Measurements from ENCODE around the gene MTRR. TPM values are rescaled to one million over a fixed set of nuclear protein-coding genes. Genes with fewer than 3 reads are reported as not detected.
"Not testable (repeated sequence)": the region's sequence is repeated elsewhere in the genome, so short reads cannot be mapped to it uniquely, and the experiment has no call there.

Gene MTRR
- total RNA-seq, 2 donors from 2014 or later, result 15.8 to 23.9 TPM

- no peaks in the 10 kb centered on the region for H3K4me1 ChIP-seq
- TF ChIP-seq POLR2A (IDR thresholded peaks at IDR 0.05), result no peak
- TF ChIP-seq CTCF (IDR thresholded peaks at IDR 0.05), result no peak
- peaks cover 0 to 2% of the 10 kb centered on the region in 2 donors for H3K36me3 ChIP-seq (replicated peaks in 1 of 2; ENCODE audit: insufficient read depth in 1 of 2, low read depth in 2 of 2)
- ATAC-seq (no peak), DNase-seq (no peak)
- no peak overlapping the region for H3K27ac ChIP-seq
- no peaks in the 10 kb centered on the region for H3K27me3 ChIP-seq
- intact Hi-C loops (cut with DNase I), result no loop called here
- peaks cover 0 to 14% (median 0%) of the 10 kb centered on the region in 3 donors for H3K9me3 ChIP-seq
- H3K4me3 ChIP-seq, result no peak overlapping the region
- 98 to 100% methylated on average over 2 of the region's 2 CpGs for WGBS, 2 donors
Measured at GRCh38 chr5:7910738-7911428, 41.9 kb downstream of the MTRR start.

DNA sequence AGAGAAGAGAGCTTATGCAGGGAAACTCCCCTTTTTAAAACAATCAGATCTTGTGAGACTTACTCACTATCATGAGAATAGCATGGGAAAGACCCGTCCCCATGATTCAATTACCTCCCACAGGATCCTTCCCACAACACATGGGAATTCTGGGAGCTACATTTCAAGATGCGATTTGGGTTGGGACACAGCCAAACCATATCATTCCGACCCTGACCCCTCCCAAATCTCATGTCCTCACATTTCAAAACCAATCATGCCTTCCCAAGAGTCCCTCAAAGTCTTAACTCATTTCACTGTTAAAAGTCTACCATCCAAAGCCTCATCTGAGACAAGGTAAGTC lies 42.5 kb downstream of the MTRR start:
- H3K4me1 ChIP-seq; DNase-seq; H3K27me3 ChIP-seq; H3K27ac ChIP-seq; H3K36me3 ChIP-seq (replicated peaks in 1 of 2; ENCODE audit: insufficient read depth in 1 of 2, low read depth in 2 of 2); ATAC-seq; intact Hi-C loops (cut with DNase I); H3K4me3 ChIP-seq: not testable (repeated sequence)
- peaks cover 0 to 14% (median 0%) of the 10 kb centered on the region in 3 donors for H3K9me3 ChIP-seq
- WGBS, 2 donors, result 92 to 93% methylated on average over 3 of the region's 3 CpGs

- Histone ChIP-seq H3K36me3 (replicated peaks in 1 of 2; ENCODE audit: insufficient read depth in 1 of 2, low read depth in 2 of 2) (no peaks in the 10 kb centered on the region), H3K4me3 (no peak overlapping the region), H3K27me3 (no peaks in the 10 kb centered on the region), H3K9me3 (peaks cover 0 to 4% (median 0%) of the 10 kb centered on the region in 3 donors), H3K27ac (no peak overlapping the region), H3K4me1 (no peaks in the 10 kb centered on the region)
- 63 to 72% methylated on average over 6 of the region's 6 CpGs for WGBS, 2 donors
- TF ChIP-seq CTCF (IDR thresholded peaks at IDR 0.05), result no peak
- intact Hi-C loops (cut with DNase I), result no loop called here
- DNase-seq (no peak), ATAC-seq (no peak)
Measured at GRCh38 chr5:7916171-7916804, 47.3 kb downstream of the MTRR start.

- H3K27ac ChIP-seq, result no peak overlapping the region
- 47 to 48% methylated on average over 5 of the region's 5 CpGs for WGBS, 2 donors
- DNase-seq, result no peak
- no peaks in the 10 kb centered on the region for H3K36me3 ChIP-seq (replicated peaks in 1 of 2; ENCODE audit: insufficient read depth in 1 of 2, low read depth in 2 of 2)
- TF ChIP-seq POLR2A (IDR thresholded peaks at IDR 0.05), result no peak
- ATAC-seq, result no peak
- H3K4me1 ChIP-seq, result no peaks in the 10 kb centered on the region
- no peak overlapping the region for H3K4me3 ChIP-seq
- H3K27me3 ChIP-seq, result no peaks in the 10 kb centered on the region
- peaks cover 0 to 2% (median 0%) of the 10 kb centered on the region in 3 donors for H3K9me3 ChIP-seq
- intact Hi-C loops (cut with DNase I), result no loop called here
Measured at GRCh38 chr5:7917130-7918123, 48.5 kb downstream of the MTRR start.

DNA sequence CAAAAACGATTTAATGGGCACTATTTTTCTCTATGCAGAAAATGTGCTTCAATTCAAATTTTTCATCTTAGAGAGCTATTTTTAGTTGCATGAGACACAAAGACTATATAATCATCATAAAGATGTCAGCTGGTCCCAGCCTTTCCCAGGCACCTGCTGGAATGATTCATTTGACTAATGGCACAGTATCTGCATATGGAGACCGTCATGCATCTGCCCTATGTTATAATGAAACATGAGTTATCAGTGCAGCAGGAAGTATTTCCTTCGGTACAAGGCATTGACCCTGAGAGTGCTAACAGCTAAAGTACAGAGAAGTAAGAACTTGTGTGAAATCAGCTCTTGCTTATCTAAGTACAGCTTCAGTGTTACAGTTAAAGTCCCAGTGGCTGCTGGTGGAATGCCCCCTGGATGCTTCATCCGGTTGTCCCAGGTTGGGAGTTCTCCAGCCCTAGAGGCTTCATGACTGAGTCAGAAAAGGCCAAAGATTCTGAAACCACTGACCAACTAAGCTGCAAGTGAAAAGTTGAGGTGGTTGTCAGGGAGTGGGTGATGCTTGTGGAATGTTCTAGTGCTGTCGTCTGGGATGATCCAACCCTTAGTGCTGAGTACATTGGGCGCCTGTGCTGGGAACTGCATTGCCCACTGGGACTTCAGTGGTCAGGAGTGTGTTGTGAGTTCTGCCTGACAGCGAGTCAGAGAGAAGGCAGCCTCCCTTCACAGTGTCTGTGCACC lies 57.2 kb downstream of the MTRR start:
- intact Hi-C loops (cut with DNase I), result no loop called here
- Histone ChIP-seq H3K9me3 (no peaks in the 10 kb centered on the region), H3K36me3 (replicated peaks in 1 of 2; ENCODE audit: insufficient read depth in 1 of 2, low read depth in 2 of 2) (no peaks in the 10 kb centered on the region), H3K27me3 (no peaks in the 10 kb centered on the region), H3K27ac (no peak overlapping the region), H3K4me3 (no peak overlapping the region), H3K4me1 (no peaks in the 10 kb centered on the region)
- ATAC-seq (no peak), DNase-seq (no peak)
- TF ChIP-seq CTCF (IDR thresholded peaks at IDR 0.05) (no peak), POLR2A (IDR thresholded peaks at IDR 0.05) (no peak)
- WGBS, 2 donors, result 47% methylated on average over 7 of the region's 7 CpGs

All from body of pancreas (tissue), 4 donors.